ENCODE results near the gene NCAPH2.

The NCAPH2 gene

DNA sequence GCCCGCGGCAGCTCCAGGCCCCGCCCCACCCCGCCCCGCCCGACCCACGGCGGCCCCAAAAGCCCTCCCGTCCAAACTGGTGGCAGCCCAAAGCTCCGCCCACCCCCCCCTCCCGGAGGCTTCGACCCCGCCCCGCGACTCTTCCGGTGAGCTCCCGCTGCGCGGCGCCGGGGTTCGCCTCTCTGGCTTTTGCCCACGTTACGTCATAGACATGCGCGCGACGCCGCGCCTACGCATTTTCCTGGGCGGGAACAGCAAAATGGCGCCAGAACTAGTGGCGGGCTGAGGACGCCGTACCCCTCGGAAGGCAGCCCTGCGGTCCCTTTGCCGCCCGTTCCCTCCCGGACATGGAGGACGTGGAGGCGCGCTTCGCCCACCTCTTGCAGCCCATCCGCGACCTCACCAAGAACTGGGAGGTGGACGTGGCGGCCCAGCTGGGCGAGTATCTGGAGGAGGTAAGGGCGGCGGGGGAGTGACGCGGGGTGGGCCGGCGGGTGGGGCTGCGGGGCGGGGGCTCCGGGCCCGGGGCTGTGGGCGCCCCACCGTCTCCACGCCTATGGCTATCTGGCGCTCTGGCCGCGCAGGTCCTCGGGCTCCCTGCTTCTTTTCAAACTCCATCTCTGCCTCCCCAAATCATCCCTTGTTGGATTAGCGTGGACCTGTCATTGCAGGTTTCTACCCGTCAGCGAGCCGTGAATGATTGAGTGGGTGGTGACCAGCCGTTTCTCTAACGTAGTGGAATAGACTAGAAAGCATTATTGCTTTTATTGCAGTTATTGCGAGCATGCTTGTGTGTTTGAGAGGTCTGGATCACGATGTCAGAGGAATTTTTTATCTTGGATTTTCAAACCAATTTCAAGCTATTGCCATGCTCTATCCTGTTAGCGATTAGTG lies at the start of gene NCAPH2:
Gene NCAPH2 (plus strand): TSS at position 234 of the 894 bp plus-strand sequence. CDS start 114 bp downstream, at position 348.
- DNase-seq (ENCODE audit: low read depth): peak; percentile 97

GRCh38 chr22:50459016-50459415 lies 49.0 kb upstream of the NCAPH2 start:
- DNase-seq (ENCODE audit: low read depth): no peak

DNA sequence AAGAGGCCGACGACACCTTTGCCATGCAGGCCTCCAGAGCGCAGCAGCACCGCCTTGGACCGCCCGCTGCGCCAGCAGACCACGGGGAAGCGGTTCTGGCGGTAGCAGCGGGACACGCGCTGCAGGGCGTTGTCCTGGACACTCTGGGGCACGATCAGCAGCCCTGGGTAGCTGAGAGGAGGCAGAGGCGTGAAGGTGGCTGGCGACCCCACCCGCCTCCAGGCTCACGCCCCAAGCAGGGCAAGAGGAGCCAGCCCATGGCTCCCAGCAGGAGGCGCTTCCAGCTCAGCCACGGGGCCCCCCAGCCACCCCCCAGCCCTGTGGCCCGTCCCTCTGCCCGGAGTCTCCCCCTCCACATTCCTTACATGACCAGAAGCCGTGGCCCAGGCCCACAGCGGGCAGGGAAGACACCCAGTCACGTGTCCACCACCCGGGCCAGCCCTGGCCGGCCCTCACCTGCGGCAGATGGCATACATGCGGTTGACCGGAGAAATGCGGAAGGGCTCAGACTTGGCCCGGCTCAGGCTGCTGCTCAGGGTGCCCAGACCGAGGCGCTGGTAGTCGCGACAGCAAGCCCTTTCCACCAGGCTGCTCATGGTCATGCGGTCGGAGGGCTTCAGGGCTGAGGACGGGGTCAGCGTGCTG lies 48.4 kb upstream of the NCAPH2 start:
- no peak for DNase-seq (ENCODE audit: low read depth)

DNA sequence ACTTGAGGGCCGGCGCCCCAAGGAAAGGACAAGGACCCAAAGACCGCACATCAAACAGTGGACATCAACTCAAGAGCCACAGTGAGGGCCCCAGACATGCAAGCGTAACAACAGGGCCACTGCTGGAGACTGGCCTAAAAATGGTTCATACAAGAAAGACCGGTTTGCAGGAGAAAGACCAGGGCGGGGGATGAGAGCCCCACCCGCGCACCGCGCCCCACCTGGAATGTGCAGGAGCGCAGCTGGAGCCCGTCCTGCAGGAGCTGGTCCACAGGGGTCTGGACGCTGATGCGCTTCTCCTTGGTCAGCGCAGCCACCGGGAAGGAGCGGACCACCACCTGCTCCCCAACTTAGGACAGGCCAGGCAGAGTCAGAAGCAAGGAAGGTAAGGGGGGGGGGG lies 47.1 kb upstream of the NCAPH2 start:
- DNase-seq (ENCODE audit: low read depth): no peak

DNA sequence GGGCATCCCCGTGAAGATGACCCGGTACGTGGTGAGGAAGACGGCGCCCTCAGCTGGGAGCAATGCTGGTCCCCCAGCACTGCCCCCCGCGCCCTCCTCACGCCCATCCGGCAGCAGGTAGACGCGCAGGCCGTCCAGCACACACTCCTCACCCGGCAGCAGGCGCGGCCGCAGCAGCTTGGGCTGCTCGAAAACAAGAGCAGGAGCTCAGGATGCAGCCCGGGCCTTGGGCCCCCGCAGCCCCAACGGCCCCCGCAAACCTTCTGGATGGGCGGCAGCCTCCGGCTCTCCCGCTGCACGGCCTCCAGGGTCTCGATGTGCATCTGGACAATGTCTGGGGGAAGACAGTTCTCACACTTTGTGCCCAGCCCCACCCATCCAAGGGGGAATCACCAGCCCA lies 46.5 kb upstream of the NCAPH2 start:
- no peak for DNase-seq (ENCODE audit: low read depth)

DNA sequence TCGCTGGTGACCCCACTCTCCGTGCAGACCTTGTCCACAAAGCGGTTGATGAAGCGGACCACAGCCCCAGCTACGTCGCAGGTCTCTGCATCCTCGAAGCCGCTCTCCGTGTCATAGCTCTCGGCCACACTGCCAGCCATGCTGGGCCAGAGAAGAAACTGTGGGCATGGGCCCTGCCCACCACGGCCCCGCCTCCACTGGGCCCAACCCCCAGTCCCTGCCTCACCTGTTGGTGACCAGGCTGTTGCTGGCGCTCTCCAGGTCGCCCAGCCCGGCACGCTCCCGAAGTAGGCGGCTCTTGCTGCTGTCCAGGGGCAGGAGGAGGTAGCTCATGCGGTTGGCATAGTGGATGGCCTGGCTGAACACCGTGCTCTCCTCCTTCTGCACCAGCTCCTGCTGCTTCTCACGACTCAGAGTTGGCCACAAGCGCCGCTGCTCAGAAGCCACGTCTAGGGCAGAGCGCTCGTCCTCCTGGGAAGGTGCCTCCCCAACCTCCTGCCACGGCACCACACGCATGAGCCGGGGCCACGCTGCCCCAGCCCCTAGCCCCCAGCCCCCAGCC lies 46.0 kb upstream of the NCAPH2 start:
- DNase-seq (ENCODE audit: low read depth): no peak

DNA sequence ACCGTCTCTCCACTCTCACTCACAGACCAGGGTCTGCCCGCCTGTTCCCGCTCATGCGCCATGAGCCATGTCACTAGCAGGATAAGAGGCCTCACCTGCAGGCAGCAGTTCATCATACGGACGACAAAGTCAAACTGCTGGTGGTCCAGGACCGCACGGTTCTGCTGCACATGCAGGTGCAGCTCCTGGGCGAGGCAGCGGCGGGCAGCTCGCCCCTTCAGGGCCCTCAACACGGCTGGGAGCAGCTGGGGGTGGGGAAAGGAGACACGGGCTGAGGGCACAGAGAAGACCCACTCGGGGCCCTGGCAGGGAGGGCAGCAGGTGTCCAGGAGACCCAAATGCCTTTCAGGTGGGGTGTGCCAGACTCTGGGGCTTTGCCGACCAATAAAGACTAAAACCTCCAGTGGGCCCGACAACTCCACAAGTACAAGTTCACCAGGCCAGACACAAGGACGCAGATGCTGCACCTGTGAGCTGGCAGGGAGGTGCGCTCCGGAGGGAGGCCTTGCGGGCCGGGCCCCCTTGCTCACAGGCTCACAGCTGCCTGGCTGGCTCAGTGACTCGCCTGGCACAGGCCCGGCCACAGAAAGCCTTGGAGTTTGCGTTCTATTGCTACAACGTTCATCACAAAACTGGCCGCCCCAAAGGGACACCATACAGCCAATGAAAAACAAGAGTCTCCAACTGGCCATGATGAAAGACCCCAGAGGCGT lies 44.7 kb upstream of the NCAPH2 start:
- DNase-seq (ENCODE audit: low read depth): no peak

DNA sequence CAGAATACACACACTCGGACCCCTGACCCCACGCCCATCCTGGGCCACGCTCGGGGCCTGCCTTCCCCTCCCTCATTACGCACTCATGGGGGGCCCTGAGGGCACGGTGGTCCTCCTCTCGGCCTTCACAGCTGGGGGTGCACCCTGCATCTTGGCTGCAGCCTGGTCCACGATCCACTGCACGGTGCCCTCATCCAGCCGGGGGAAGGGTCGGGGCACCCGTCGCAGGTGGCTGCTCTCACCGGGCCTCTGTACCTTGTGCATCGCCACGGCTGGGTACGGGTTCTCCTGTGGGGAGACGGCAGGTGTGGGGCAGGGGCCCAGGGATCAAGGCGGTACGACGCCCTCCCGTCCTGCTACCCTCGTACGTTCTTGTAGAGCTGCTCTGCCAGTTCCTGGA lies 43.6 kb upstream of the NCAPH2 start:
- DNase-seq (ENCODE audit: low read depth): no peak

GRCh38 chr22:50465066-50465930 lies 42.7 kb upstream of the NCAPH2 start:
- no peak for DNase-seq (ENCODE audit: low read depth)

DNA sequence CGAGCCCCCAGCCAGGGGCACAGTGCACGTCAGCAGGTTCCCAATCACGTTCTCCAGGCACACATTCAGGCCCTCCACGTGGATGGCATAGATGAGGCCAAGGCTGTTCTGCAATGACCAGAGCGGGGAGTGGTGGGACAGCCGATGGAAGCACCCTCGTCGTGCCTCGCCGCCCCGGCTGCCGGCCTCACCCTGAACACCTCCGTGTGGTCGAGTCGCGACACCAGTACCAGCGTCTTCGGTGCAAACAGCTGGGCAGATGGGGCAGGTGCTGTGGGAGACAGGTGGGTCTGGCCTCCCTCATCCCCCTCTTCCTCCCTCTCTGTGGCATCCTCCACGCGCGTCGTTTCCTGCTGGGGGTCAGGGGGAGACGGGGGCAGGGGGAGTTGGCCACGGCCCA lies 40.7 kb upstream of the NCAPH2 start:
- DNase-seq (ENCODE audit: low read depth): no peak

GRCh38 chr22:50467773-50468440 lies 40.1 kb upstream of the NCAPH2 start:
- no peak for DNase-seq (ENCODE audit: low read depth)

DNA sequence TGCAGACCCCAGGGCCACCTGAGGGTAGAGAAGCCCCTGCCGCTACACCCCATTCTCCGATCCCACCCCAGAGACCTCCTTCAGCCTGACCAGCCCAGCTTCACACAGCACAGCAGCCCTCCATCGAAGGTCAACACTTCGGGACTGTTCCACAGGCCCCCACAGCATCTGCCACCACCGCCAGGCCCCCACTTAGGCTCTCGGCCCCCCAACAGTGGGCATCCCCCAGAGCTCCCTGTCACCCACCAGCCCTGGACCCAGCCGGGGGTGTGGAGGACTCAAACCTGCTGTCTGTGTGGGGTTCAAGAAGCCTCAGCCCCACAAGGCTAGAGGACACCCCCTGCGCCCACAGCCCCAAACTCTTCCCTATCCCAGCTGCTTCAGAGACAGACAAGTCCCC lies 39.4 kb upstream of the NCAPH2 start:
- DNase-seq (ENCODE audit: low read depth): no peak

DNA sequence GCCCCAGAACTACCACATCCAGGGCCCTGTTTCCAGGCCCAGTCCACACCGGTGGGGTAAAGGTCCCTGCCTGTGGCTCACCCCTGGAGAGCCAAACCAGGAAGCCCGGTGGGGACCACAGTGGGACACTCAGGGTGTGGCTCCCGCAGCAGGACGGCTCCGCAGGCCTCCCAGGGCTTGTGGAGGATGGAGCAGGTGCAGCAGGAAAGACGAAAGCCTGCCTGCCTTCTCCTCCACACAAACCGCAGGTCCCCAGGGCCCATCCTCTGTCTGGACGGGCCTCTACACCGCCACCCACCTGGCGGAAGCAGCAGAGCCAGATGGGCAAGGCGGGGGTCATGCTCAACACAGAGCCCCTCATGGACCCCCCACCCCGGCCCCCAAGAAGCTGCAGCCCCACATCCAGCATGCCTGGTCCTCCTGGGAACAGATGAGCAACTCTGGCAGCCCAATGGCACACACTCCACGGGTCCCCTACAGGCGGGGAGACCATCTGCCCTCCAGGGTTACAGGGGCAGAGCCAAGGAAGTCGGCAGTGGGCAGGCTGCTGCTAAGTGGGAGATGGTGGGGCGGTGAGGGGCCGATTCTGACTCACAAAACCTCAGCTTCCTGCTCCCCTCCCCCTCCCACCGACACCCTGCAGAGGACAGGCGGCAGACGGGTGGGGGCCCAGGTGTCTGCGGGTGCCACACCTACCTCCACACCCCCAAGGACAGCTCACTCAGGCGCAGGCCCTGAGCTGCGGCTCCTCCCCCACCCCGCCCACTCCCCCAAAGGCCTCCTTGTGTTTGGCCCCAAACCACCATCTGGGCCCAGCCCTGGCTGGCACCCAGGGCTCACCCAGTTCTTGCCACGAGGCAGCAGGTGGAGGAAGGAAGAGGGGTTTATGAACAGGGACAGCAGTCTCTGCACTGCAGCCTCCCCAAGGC lies 38.4 kb upstream of the NCAPH2 start:
- DNase-seq (ENCODE audit: low read depth): peak; percentile 93

DNA sequence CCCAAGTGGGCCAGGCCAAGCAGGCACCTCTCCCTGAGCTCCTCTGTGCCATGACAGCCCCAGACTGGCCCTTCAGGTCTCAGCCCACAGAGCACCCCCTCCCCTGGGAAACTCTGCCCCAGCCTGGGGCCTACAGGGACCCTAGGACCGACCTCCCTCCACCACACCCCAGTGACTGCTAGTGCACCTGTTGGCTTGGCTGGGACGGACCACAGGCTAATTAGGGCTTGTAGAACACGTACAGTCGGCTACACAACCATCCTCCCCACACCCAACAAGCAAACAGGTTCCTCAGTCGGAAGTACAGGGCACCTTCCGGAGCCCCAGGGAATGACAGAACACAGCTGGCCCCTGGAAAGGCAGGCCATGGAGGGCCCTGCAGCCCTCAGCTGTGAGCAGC lies 37.5 kb upstream of the NCAPH2 start:
- no peak for DNase-seq (ENCODE audit: low read depth)

GRCh38 chr22:50471197-50471847 lies 36.7 kb upstream of the NCAPH2 start:
- DNase-seq (ENCODE audit: low read depth): no peak

- DNase-seq (ENCODE audit: low read depth): no peak
Measured at GRCh38 chr22:50471962-50472361, 36.1 kb upstream of the NCAPH2 start.

DNA sequence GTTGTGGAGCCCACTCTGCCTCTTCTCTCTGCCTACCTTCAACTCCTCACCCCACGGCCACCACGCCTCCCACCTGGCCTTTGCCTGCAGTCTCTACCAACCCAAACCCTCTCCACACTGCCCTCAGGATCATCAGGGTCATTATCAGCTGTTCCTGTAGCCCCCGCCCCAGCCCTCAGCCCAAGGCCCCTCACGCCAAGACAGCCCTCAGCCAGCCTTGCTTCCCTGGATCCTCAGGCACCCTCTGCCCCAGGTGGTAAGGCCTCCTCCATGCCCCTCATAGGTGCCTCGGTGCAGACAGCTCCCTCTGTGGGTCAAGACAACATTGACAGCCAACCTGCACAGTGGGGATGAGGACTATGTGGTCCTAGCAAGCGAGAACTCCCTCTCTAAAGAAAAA lies 34.9 kb upstream of the NCAPH2 start:
- no peak for DNase-seq (ENCODE audit: low read depth)

DNA sequence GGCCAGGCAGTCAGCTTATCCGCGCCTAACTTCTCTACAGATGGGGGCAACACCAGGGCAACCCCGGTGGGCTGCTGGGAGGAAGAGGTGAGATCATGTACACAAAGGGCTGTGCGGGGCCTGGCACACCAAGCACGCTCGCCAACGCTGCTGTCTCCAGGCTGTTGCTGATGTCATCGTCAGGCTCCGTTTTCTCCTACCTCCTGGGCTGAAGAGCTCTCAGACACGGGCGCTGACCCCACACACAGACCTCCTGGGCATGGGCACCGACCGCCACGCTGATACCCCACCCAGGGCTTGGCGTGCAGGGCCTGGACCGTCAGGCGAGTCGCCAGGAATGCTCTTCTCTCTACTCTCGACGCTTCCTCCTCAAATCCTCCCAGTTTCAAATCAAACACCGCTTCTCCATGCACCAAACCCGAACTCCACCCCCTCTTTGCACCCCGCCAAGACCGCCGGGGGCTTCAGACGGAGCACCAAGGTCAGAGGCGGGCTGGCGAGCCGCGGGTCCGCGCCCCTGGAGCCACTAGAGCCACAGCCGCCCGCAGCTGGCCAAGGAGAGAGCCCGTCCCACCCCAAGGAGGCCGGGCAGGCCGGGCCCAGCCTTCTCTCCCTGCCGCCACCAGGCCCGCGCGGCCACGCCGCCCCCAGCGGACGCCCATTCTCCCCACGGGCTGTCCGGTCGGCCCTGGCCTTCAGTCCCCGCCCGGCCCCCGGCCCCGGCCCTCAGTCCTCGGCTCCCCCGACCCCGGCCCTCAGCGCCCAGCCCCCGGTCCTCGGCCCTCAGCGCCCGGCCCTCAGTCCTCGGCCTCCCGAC lies 34.0 kb upstream of the NCAPH2 start:
- DNase-seq (ENCODE audit: low read depth): no peak

Data from stimulated activated CD4-positive, alpha-beta T cell treated with anti-CD3 and anti-CD28 coated beads, Interleukin-2, amount 100 ng/mL, for 4 hours (primary cell).